NCI-H2081 (cell line): ENCODE results near the gene MRAS.
"Not testable (repeated sequence)": the region's sequence is repeated elsewhere in the genome, so short reads cannot be mapped to it uniquely, and the experiment has no call there.

Source experiments
- DNase-seq, 2 experiments: peaks; one replicate each; lab custom pipeline; 2025; lab: John Stamatoyannopoulos, UW

MRAS gene

DNA sequence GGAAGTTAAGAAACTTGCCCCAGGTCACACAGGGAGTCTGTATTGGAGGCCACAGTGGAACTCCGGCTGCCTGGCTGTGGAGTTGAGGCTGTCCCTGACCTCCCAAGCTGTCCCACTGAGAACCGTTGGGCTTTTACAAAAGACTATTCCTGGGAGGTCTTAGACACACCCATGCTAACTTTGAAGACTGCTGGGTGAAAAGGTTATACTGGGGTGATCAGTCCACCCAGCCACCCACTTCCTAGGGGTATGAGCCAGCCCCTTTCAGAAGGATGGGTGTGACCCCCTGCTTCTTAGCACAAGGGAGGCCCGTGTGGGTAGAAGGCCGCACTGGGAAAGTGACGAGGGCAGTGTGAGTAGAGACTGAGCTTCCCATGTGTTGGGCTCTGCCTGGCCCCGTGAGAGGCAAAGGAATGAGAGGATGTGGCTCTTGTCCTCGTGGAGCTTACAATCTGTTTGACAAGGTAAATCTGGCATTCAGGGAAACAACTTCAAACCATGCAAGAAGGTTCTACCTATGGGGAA lies 19.0 kb downstream of the MRAS start:
- no peak for DNase-seq

DNA sequence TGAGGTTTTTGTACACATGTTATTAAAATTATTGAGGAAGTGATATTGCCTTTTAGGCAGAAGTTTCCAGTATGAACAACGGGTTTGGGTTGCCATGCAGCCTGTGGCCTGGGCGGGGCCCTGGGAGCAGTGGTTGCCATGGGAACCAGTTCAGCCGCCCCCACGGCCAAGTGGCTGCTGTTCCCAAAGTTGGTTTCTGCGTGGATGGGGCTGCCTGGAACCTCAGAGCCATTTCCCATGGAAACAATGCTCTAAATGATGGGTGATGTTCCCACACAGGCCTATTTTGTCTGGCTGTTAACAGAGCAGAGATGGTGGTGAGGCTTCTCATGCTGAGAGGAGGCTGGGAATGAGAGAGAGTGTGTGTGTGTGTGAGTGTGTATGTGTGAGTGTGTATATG lies 19.5 kb downstream of the MRAS start:
- no peak for DNase-seq

DNA sequence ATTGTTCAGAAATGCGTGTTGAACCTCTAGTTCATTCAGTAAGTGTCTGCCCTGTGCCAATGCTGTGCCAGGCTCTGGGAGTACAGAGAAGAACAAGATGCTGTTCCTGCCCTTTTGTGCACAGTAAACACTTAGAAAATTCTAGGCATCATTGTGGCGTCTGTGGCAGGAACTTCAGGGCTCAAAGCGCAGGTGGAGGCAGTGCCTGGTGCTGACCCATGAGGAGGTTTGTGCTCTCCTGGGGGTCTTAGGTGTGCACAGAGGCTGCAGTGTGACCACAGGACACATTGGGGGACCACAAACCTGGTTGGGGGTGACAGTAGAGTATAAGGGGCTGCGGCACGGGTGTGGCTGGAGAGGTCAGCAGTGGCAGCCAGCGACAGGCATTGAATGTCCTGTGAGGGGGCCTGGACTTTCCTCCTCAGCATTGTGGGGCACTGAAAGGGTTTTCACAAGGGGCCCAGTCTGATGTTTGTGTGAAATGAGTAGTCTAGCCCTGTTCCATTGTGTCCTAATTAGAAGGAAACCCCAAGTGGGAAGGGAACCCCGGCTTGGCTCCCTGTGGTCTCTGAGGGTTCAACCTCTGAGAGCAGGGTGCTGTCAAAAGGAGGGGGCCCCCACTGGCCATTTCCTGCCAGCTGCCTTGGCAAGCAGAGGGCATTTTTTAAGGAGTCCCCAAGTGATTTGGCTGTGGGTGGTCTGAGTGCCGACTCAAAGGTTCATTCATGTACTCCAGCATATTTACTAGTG lies 20.9 kb downstream of the MRAS start:
- no peak for DNase-seq

DNA sequence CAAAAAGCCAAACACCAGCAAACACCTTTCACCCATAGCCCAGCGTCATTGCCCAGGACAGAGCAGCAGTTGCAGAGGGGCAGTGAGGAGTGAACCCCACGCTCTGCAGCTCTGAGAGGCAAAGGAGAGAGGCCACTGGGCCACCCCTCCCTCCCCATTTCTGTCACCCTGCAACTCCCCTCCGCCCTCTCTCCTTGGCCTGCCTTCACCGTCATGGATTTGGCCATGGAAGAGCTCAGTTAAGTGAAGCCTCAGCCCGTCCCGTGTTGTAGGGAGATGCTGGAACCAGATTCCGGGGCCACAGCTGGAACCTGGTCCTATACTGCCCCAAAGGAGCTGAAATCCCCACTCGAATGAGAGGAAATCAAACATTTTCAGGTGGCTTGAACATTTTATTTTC lies 21.9 kb downstream of the MRAS start:
- no peak for DNase-seq

DNA sequence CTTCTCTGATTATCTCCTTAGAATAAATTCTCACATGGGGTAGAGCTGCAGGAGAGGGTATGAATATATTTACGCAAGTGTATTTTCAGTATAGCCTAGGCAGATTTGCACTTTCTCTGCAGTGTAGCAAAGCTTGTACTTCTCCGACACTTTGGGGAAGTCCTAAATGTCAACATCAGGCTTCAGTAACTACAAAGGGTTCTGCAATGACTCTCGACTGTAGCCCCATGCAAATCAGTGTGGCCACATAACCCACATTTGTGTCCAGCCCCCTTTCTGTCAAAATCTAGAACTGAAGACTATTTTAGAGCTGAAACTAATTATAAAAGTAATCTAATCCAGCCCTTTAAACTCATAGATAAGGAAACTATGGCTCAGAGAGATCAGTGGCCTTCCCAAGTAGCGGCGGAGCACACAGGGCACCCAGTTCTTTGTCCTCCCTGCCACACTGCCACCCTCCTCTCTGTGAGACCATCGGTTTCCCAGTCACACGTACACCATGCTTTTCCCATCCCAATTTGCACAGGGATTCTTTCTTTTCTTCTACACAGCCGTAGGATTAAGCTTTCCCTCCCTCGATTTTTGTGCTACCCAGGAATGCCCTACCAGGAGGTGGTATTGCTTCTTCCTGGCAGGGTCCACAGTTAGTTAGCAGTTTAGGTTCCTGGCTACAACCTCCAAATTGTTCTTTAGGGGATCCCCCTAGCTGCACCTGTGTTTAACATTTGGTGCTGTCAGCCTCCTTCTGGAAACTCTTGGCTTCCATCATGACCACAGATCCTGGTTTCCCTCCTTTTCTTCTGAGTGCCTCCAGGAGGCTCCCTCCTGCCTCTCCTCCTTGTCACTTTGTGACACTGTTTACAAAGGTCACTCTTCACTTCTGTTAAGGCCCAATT lies 22.9 kb downstream of the MRAS start:
- no peak for DNase-seq

DNA sequence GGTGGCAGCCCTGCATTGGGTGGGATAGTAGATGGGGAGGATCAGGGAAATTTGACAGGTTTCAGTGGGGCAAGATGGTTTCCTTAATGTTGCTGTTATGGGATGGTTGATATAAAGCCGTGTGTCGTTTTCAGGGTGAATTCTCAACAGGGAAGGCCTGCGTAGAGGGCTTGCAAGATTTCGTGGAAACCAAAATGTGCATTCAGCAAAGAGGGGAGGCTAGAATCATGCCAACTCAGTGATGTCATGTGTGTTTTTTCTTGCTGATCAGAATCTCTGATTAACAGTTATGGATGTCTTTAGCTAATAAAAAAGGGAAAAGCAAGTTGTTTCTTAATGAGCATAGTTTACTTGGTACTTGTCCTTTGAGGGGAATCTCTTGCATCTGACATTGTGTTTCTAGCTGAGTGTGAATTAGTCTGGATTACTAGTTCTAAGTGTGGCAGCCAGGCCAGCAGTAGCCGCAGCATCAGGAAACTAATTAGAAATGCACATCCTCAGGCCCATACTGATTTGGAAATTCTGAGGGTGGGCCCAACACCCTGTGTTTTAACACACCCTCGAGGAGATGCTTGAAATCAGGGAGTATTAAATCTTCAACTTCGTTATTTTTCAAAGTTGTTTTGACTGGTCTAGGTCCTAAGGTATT lies 24.8 kb downstream of the MRAS start:
- DNase-seq = no peak

DNA sequence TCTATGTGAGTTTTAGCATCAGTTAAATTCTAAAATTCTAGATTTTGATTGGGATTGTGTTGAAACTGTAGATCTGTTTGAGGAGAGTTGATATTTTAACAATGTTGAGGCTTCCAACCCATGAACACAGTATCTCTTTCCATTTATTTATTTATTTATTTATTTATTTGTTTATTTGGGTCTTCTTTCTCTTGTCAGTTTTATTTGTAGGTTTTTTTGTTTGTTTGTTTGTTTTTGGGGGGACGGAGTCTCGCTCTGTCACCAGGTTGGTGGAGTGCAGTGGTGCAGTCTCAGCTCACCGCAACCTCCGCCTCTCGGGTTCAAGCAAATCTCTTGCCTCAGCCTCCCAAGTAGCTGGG lies 25.3 kb downstream of the MRAS start:
- DNase-seq = no peak

DNA sequence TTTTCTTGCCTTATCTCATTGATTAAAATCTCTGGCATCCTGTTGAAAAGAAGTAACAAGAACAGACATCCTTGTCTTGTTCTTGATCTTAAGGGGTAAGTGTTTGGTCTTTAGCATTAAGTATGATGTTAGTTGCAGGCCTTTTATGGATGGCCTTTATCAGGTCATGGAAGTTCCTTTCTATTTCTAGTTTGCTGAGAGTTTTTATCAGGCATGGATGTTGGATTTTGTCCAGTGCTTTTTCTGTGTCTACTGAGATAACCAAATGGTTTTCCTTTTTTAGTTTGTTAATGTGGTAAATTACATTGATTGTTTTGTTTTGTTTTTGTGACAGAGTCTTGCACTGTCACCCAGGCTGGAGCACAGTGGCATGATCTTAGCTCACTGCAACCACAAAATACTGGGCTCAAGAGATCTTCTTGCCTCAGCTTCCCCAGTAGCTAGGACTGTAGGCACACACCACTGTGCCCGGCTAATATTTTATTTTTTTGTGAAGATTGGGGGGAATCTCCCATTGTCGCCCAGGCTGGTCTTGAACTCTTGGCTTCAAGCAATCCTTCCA lies 26.3 kb downstream of the MRAS start:
- DNase-seq = no peak

DNA sequence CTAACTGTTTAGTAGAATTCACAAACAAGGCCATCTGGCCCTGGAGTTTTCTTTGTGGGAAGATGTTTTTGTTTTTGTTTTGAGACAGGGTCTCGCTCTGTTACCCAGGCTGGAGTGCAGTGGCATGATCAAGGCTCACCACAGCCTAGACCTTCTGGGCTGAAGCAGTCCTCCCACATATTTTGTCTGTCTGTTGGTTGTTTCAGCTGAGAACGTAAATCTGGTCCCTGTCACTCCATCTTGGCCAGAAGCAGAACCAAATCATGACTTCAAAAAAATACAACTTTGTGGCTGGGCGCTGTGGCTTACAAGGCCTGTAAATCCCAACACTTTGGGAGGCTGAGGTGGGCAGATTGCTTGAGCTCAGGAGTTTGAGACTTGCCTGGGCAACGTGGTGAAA lies 27.1 kb downstream of the MRAS start:
- DNase-seq = no peak

DNA sequence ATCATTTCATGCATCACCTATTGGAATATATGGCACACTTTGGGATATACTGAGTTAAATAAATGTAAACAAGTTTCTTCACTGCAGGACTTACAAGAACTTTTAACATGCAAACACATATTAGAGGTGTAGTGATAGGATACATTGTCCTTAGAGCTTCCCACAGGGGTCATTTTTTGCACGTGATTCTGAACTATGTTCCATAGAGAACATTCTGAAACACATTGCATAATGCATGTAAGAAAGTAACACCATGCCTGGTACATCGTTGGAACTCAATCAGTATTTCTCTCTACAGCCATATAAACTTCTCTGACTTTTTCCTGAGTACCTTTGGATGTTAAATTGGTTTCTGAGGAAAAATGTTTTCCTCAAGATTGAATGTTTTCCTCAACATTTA lies 28.3 kb downstream of the MRAS start:
- DNase-seq = no peak

DNA sequence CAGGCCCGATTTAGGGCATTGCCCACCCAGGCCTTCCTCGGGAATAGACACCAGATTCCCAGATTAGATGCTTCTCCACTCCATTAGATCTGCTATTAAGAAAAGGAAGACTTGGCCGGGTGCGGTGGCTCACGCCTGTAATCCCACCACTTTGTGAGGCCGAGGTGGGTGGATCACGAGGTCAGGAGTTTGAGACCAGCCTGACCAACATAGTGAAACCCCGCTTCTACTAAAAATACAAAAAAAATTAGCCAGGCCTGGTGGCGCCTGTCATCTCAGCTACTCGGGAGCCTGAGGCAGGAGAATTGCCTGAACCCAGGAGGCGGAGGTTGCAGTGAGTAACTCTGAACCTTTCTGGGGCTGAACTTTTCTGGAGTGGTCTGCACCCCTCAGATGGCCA lies 28.8 kb downstream of the MRAS start:
- DNase-seq = not testable (repeated sequence)

DNA sequence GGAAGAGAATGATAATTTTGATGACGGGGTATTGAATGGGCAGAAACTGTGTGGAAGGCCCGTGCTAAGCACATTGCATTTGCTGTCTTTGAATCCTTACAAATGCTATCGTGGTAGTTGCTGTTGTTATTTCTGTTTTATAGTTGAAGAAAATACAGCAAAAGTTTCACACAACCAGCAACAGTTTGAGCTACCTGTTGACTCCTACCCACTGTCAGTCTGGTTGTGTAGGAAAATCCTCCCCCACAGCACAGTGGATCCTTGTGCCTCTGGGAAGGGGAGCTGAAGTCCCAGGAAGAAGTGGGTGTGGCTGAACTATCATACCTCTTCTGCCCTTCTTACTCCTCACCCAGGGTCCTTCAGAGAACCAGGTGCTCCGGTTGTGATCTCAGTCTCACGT lies 29.4 kb downstream of the MRAS start:
- DNase-seq = no peak

DNA sequence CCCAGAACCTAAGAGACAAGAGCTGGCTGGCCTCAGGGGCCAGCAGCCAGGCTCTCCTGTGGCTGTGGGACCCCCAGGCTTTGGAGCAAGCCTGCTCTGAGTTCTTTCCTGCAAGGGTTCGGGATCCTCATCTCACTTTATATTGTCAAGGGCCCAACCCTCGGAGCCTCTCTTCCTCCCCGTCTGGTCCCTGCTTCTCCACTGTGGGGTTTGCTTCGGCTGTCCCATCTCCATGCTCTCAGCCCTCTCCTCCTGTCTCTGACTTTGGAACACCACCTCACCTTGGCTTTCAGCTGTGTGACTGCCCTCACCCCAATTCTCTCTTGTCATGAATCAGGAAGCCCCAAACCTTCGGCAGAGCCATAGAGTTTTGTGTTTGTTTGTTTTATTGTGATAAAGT lies 30.0 kb downstream of the MRAS start:
- no peak for DNase-seq

DNA sequence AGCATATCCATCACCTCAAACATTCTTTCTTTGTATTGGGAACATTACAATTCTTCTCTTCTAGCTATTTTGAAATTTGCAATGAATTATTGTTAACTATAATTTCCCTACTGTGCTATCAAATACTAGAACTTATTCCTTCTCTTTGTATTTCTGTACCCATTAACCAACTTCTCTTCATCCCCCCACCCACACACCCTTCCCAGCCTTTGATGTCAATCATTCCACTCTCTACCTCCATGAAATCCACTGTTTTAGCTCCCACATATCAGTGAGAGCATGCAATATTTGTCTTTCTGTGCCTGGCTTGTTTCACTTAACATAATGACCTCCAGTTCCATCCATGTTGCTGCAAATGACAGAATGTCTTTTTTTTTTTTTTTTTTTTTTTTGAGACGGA lies 30.6 kb downstream of the MRAS start:
- DNase-seq = no peak

DNA sequence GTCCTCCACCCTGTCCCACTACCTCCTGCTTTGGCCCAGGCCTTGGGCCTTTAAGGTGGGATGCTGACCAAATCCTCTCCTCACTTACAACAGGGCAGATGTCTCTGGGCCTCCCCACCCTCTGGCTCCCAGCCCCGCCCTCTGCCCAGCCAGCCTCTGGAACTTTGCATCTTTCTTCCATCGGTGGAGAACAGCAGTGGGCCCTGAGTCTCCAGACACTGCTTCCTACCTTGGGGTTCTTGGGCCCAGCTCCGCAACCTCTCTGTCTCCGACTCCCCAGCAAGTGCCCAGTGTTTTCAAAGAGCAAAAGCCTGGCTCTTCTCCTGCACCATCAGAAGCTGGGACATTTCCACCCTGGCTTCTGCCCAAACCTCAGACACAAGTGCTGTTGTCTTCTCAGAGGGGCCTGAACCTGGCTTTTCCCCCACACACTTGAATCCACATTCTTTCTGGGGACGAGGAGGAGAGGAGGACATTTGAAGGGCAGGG lies 33.1 kb downstream of the MRAS start:
- DNase-seq = no peak

DNA sequence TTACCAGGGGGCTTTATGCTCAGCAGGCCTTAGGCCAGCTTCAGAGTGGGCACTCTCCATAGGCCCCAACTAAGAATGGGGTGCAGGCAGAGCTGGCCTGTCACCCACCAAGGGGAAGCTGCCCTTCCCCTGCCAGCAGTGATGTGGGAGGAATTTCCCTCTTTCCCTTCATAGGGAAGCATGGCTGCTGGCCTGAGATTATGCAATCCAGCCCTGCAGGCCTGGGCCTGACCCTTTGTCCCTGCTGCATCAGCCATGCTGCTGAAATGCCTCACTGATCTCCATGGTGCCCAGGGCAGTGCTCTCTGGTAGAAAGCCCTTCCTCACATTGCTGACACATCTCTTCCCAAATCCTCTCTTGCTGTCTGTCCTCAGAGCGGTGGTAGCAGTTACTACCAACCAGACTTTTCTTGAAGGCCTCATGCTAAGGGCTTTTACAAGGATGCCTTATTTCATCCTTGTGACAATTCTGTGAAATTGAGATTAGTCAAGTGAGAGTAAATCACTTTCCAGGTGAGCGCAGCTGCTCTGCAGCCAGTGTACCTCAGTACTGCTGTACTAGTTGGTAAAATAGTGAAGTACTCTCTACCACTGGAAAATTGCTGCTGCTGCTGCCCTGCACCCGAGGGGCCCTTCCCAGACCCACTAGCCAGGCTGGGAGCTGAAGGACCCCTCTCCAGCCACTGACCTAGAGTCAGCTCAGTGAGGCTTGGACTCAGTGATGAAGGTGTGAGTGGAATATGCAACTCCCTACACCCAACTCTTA lies 33.8 kb downstream of the MRAS start:
- no peak for DNase-seq

DNA sequence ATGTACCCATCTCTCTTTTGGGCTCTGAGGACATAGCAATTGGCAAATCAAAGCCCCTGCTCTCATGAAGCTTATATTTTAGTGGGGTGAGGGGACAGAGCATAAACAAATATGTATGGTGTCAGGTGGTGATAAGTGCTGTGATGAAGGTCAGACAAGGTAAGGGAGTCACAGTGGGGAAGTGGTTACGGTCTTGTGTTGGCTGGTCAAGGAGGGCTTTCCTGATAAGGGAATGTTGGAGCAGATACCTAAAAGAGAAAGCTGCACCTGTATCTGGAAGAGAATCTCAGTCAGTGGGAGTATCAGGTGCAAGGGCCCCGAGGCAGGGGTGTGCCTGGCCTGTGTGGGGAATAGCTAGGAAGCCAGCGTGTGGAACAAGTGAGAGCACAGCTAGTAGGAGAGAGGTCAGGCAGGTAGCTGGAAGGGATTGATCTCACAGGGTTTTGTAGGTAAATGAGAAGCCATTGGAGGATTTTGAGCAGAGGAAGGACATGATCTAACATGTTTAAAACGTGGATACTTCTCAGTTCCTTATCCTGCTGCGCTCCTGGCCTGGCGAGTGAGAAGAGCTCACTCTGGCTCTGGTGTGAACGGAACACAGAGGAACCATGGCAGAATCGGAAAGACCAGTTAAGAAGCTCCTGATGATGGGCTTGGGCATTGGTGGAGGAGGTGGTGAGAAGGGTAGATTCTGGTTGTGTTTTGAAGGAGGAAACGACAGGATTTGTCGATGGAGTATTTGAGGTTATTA lies 35.5 kb downstream of the MRAS start:
- DNase-seq = no peak

DNA sequence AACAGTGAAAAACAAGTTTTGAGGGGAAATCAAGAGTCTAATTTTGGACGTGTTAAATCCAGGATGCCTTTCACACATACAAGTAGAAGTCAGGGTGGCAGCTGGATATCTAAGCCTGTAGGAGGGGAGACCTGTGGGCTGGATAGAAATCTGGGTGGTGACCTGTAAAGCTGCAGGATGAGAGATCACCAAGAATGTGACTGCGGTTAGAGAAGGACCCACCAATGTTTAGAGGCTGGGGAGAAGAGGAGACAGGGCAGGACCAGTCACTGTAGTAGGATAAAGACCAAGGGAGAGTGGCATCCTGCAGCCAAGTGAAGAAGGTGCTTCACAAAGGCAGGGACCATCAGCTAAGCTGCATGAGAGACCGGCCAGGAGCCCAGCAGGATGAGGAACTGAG lies 36.2 kb downstream of the MRAS start:
- DNase-seq = no peak

DNA sequence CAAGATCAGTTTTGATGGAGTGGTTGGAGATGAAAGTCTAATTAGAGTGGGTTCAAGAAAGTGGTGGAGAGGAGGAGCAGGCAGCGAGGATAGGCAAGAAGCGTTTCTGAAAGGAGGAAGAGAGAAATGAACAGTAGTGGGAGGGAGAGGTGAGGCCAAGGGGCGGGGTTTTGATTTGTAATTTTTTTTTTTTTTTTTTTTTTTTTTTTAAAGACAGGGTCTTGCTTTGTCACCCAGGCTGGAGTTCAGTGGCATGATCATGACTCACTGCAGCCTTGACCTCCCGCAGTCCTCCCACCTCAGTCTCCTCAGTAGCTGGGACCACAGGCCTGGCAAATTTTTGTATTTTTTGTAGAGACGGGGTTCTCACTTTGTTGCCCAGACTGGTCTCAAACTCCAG lies 36.6 kb downstream of the MRAS start:
- no peak for DNase-seq

DNA sequence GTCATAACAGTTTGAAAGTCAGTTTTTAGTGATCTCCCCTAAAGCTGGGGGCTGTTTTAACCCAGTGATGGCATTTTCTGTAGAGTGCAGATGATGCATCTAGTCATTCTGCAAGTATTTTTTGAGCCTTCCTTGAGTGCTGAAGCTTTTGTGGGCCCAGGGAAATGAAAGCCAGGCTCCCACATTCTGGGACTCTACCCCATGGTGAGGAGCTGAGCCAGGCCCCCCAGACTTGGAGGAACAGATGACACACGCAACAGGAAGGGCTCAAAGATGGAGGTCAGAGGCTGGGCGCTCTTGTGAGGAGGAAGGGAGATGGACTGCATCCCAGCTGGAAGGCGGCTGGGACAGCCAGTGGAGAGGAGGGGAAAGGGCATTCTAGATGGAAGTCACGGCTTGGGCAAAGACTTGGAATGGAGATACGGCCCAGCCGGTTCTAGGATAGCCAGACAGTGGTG lies 40.8 kb downstream of the MRAS start:
- no peak for DNase-seq
